HepG2 (cell line): ENCODE results near the gene KIAA1958. TPM values are rescaled to one million over a fixed set of nuclear protein-coding genes. Genes with fewer than 3 reads are reported as not detected.
A peak's percentile ranks its signal among the peaks of the same experiment; 100 is the strongest.

Source experiments
- ATM ChIP-seq: fragments of 450-650 bp; IDR thresholded peaks from 2 replicates; pipeline ENCODE4 v1.7.1; 2017; ENCODE audit warnings: mild to moderate bottlenecking, borderline replicate concordance
- ESRRA ChIP-seq: sonication (generic); formaldehyde crosslinking; IDR thresholded peaks from 2 replicates; pipeline ENCODE4 v1.5.1; 2020; ENCODE audit warnings: mild to moderate bottlenecking, low read depth, missing genetic modification reagents
- GLI4 ChIP-seq: sonication (generic); formaldehyde crosslinking; IDR thresholded peaks from 2 replicates; pipeline ENCODE4 v1.5.1; 2020; ENCODE audit warnings: missing genetic modification reagents, mild to moderate bottlenecking, moderate library complexity, borderline replicate concordance
- HNF4G ChIP-seq, 2 experiments: sonication (generic) in 1 of 2; formaldehyde crosslinking in 1 of 2; IDR thresholded peaks; 2 replicates each; pipeline versions ENCODE4 v1.4.0 to v1.6.1; 2011 to 2020; ENCODE audit warnings: borderline replicate concordance in 2 of 2, low read depth in 2 of 2, mild to moderate bottlenecking in 2 of 2, low read length in 1 of 2, missing genetic modification reagents in 1 of 2, moderate library complexity in 1 of 2
- MATR3 ChIP-seq: sonication (generic); formaldehyde crosslinking; IDR thresholded peaks from 2 replicates; pipeline ENCODE4 v1.4.0; 2020; ENCODE audit warnings: missing genetic modification reagents
- POGZ ChIP-seq: sonication (generic); formaldehyde crosslinking; IDR thresholded peaks from 2 replicates; pipeline ENCODE4 v1.4.0; 2020; ENCODE audit warnings: mild to moderate bottlenecking, missing genetic modification reagents
- PRMT3 ChIP-seq: sonication (generic); formaldehyde crosslinking; IDR thresholded peaks from 2 replicates; pipeline ENCODE4 v1.8.1; 2022; ENCODE audit warnings: low read depth, mild to moderate bottlenecking, moderate library complexity, missing genetic modification reagents, borderline replicate concordance
- RCOR2 ChIP-seq: IDR thresholded peaks from 2 replicates; pipeline ENCODE4 v1.6.1; 2016; ENCODE audit warnings: missing biosample characterization, missing genetic modification reagents
- REL ChIP-seq: sonication (generic); formaldehyde crosslinking; conservative IDR thresholded peaks from 2 replicates; pipeline ENCODE4 v1.8.0; 2022; ENCODE audit warnings: mild to moderate bottlenecking, missing genetic modification reagents, moderate library complexity
- RFXANK ChIP-seq: IDR thresholded peaks from 2 replicates; pipeline ENCODE4 v1.6.1; 2016
- SMC3 ChIP-seq: IDR thresholded peaks from 2 replicates; pipeline ENCODE4 v1.6.1; 2011; ENCODE audit warnings: low read length, improper control_type of control experiment
- SRSF4 ChIP-seq: fragments of 200-400 bp; formaldehyde crosslinking; IDR thresholded peaks from one replicate; pipeline ENCODE4 v1.6.1; 2018; ENCODE audit warnings: mild to moderate bottlenecking, low read depth, low read length, moderate library complexity; ENCODE audit not compliant: poor library complexity, severe bottlenecking
- TBX2 ChIP-seq: sonication (generic); formaldehyde crosslinking; IDR thresholded peaks from 2 replicates; pipeline ENCODE4 v1.5.0; 2020; ENCODE audit warnings: missing genetic modification reagents, mild to moderate bottlenecking, borderline replicate concordance
- TCF7L2 ChIP-seq: IDR thresholded peaks from 2 replicates; pipeline ENCODE4 v1.6.1; 2011; ENCODE audit warnings: mild to moderate bottlenecking, low read depth, low read length, moderate library complexity
- TFDP2 ChIP-seq: sonication (generic); formaldehyde crosslinking; IDR thresholded peaks from 2 replicates; pipeline ENCODE4 v1.4.0; 2020; ENCODE audit warnings: missing genetic modification reagents
- THAP11 ChIP-seq: IDR thresholded peaks from 2 replicates; pipeline ENCODE4 v1.6.1; 2016; ENCODE audit warnings: missing biosample characterization, missing genetic modification reagents
- ZBTB2 ChIP-seq: sonication (generic); formaldehyde crosslinking; IDR thresholded peaks from 2 replicates; pipeline ENCODE4 v1.8.0; 2022; ENCODE audit warnings: low read depth, missing genetic modification reagents
- ZBTB7A ChIP-seq: sonication (generic); formaldehyde crosslinking; IDR thresholded peaks from 2 replicates; pipeline ENCODE4 v1.8.0; 2022; ENCODE audit warnings: mild to moderate bottlenecking, missing genetic modification reagents
- ZC3H13 ChIP-seq: sonication (generic); formaldehyde crosslinking; IDR thresholded peaks from 2 replicates; pipeline ENCODE4 v1.8.1; 2023; ENCODE audit warnings: mild to moderate bottlenecking, missing genetic modification reagents, moderate library complexity
- ZFP1 ChIP-seq: IDR thresholded peaks from 2 replicates; pipeline ENCODE4 v1.6.1; 2016
- ZNF263 ChIP-seq: sonication (generic); formaldehyde crosslinking; IDR thresholded peaks from 2 replicates; pipeline ENCODE4 v1.4.0; 2020; ENCODE audit warnings: missing genetic modification reagents
- ZNF292 ChIP-seq: sonication (generic); formaldehyde crosslinking; IDR thresholded peaks from 2 replicates; pipeline ENCODE4 v1.8.1; 2022; ENCODE audit warnings: mild to moderate bottlenecking, low read depth, missing genetic modification reagents, borderline replicate concordance
- ZNF432 ChIP-seq: sonication (generic); formaldehyde crosslinking; IDR thresholded peaks from 2 replicates; pipeline ENCODE4 v1.5.0; 2020; ENCODE audit warnings: missing genetic modification reagents, mild to moderate bottlenecking, borderline replicate concordance
- ZNF564 ChIP-seq: sonication (generic); formaldehyde crosslinking; IDR thresholded peaks from 2 replicates; pipeline ENCODE4 v1.8.1; 2023; ENCODE audit warnings: mild to moderate bottlenecking, missing genetic modification reagents
- ZNF614 ChIP-seq: IDR thresholded peaks from 2 replicates; pipeline ENCODE4 v1.6.1; 2018; ENCODE audit warnings: missing biosample characterization, missing genetic modification reagents, inconsistent platforms, borderline replicate concordance
- ZNF670 ChIP-seq: sonication (generic); formaldehyde crosslinking; IDR thresholded peaks from 2 replicates; pipeline ENCODE4 v1.8.0; 2022; ENCODE audit warnings: mild to moderate bottlenecking, missing genetic modification reagents, borderline replicate concordance
- ZNF780A ChIP-seq: sonication (generic); formaldehyde crosslinking; IDR thresholded peaks from 2 replicates; pipeline ENCODE4 v1.8.0; 2022; ENCODE audit warnings: mild to moderate bottlenecking, missing genetic modification reagents, moderate library complexity
- ZNF891 ChIP-seq: sonication (generic); formaldehyde crosslinking; IDR thresholded peaks from 2 replicates; pipeline ENCODE4 v1.5.0; 2020; ENCODE audit warnings: mild to moderate bottlenecking, missing genetic modification reagents
- polyA plus RNA-seq, 8 experiments: library from polyadenylated mRNA; depleted of rRNA in 3 of 8; stranded (reverse) in 7 of 8; unstranded in 1 of 8; fragments of >200 nt; fragmentation: Illumina TruSeq in 4 of 8; extraction: Trizol in 4 of 8; gene quantifications; 2 replicates each; pipeline versions ENCODE4 v1.2.1 to v1.2.3, GENCODE V29; 2011 to 2016; ENCODE audit warnings: low read depth in 4 of 8, missing spikeins in 1 of 8, mixed read lengths in 1 of 8; ENCODE audit not compliant: insufficient read depth in 1 of 8
- total RNA-seq, 5 experiments: library from RNA; depleted of rRNA; stranded (reverse); fragments of >200 nt; fragmentation: Illumina TruSeq; extraction: Trizol; gene quantifications; 2 replicates each; pipeline ENCODE4 v1.2.3, GENCODE V29; 2016; ENCODE audit warnings: low read depth in 1 of 5

KIAA1958 gene
- total and polyA plus RNA-seq, 2 of the 13 experiments (the other 11 are each of a cell fraction or from before 2014, with no cell fraction given): 8.5 to 10.3 TPM

- TF ChIP-seq ATM: no peak
- peak; percentile 30; the same call in 1 of the 2 replicates for TF ChIP-seq ZNF614 (CRISPR knock-in tag)
- peak; percentile 34; the same call in 1 of the 2 replicates for TF ChIP-seq ZNF292 (CRISPR knock-in tag)
- TF ChIP-seq REL (CRISPR knock-in tag): no peak
- TF ChIP-seq ZBTB7A (CRISPR knock-in tag): no peak
- TF ChIP-seq RFXANK (CRISPR knock-in tag): no peak
- no peak for TF ChIP-seq ZNF432
- no peak for TF ChIP-seq ZNF564 (CRISPR knock-in tag)
- TF ChIP-seq RCOR2: peak; percentile 53; the same call in 1 of the 2 replicates
- no peak for TF ChIP-seq ZNF263
- no peak for TF ChIP-seq THAP11 (CRISPR knock-in tag)
- no peak for TF ChIP-seq ZFP1 (CRISPR knock-in tag)
- TF ChIP-seq SMC3: no peak
- peak; percentile 90 for TF ChIP-seq TBX2
- no peak for TF ChIP-seq ZC3H13 (CRISPR knock-in tag)
- no peak for TF ChIP-seq ZNF780A
- TF ChIP-seq ZNF891 (CRISPR knock-in tag): no peak
- no peak for TF ChIP-seq PRMT3 (CRISPR knock-in tag)
- peak; percentile 94 for TF ChIP-seq HNF4G (IDR thresholded peaks at IDR 0.05; ENCODE audit: borderline replicate concordance, low read depth, low read length)
- peak; percentile 69; the same call in 1 of the 2 replicates for TF ChIP-seq HNF4G (CRISPR knock-in tag; IDR thresholded peaks at IDR 0.05; ENCODE audit: borderline replicate concordance, low read depth)
- no peak for TF ChIP-seq SRSF4
- no peak for TF ChIP-seq GLI4 (CRISPR knock-in tag)
- 0 out of 2 replicates have a peak, but pooled peaks have one; percentile 38 for TF ChIP-seq TFDP2 (CRISPR knock-in tag)
- no peak for TF ChIP-seq TCF7L2
- no peak for TF ChIP-seq MATR3 (CRISPR knock-in tag)
- no peak for TF ChIP-seq ZNF670 (CRISPR knock-in tag)
- peak; percentile 74 for TF ChIP-seq POGZ (CRISPR knock-in tag)
- no peak for TF ChIP-seq ESRRA
- no peak for TF ChIP-seq ZBTB2 (CRISPR knock-in tag)
These were observed 84.1 kb downstream of the KIAA1958 start (continued) for GRCh38 chr9:112570671-112571167.
